BE2C (cell line): ENCODE data around the gene TGFBR3.

Source experiments
- DNase-seq: peaks from one replicate; pipeline ENCODE4 v3.0.0-alpha.2; 2020
- H3K27me3 ChIP-seq: fragments of 250-450 bp; sonication (Bioruptor Pico); 2 replicates; pipeline ENCODE4 v1.5.1; 2020; ENCODE audit warnings: mild to moderate bottlenecking
- H3K36me3 ChIP-seq: fragments of 250-450 bp; sonication (Bioruptor Pico); 2 replicates; pipeline ENCODE4 v1.5.1; 2020; ENCODE audit warnings: mild to moderate bottlenecking
- H3K4me1 ChIP-seq: fragments of 250-450 bp; sonication (Bioruptor Pico); 2 replicates; pipeline ENCODE4 v1.5.1; 2020
- H3K4me3 ChIP-seq: 2 replicates; pipeline ENCODE4 v1.5.1; 2011; ENCODE audit warnings: low read depth, low read length
- H3K9me3 ChIP-seq: fragments of 250-450 bp; sonication (Bioruptor Pico); 2 replicates; pipeline ENCODE4 v1.5.1; 2020
- CTCF ChIP-seq: IDR thresholded peaks from 2 replicates; pipeline ENCODE4 v1.5.1; 2012; ENCODE audit warnings: mild to moderate bottlenecking, low read depth, low read length

Gene TGFBR3

GRCh38 chr1:91775227-91775626, 110.7 kb downstream of the TGFBR3 start:
- Histone ChIP-seq H3K36me3 (no peaks in the 10 kb centered on the region), H3K27me3 (no peaks in the 10 kb centered on the region), H3K9me3 (no peaks in the 10 kb centered on the region), H3K4me3 (no peak overlapping the region), H3K4me1 (no peaks in the 10 kb centered on the region)
- no peak for DNase-seq
- no peak for TF ChIP-seq CTCF

- no peaks in the 10 kb centered on the region for H3K36me3 ChIP-seq
- TF ChIP-seq CTCF, result no peak
- H3K4me3 ChIP-seq, result no peak overlapping the region
- no peaks in the 10 kb centered on the region for H3K4me1 ChIP-seq
- no peaks in the 10 kb centered on the region for H3K9me3 ChIP-seq
- DNase-seq, result no peak
- H3K27me3 ChIP-seq, result no peaks in the 10 kb centered on the region
Measured at GRCh38 chr1:91774520-91775203, 111.3 kb downstream of the TGFBR3 start.

- no peak for TF ChIP-seq CTCF
- H3K4me3 ChIP-seq, result no peak overlapping the region
- no peaks in the 10 kb centered on the region for H3K36me3 ChIP-seq
Measured at GRCh38 chr1:91771717-91772116, 114.2 kb downstream of the TGFBR3 start.

GRCh38 chr1:91770667-91771268, 115.2 kb downstream of the TGFBR3 start:
- H3K4me1 ChIP-seq, result no peaks in the 10 kb centered on the region
- H3K27me3 ChIP-seq, result no peaks in the 10 kb centered on the region
- TF ChIP-seq CTCF, result no peak
- no peaks in the 10 kb centered on the region for H3K36me3 ChIP-seq
- DNase-seq, result no peak
- no peak overlapping the region for H3K4me3 ChIP-seq
- no peaks in the 10 kb centered on the region for H3K9me3 ChIP-seq

More at GRCh38 chr1:91771717-91772116, 114.2 kb downstream of the TGFBR3 start:
- no peaks in the 10 kb centered on the region for H3K4me1 ChIP-seq
- H3K9me3 ChIP-seq, result no peaks in the 10 kb centered on the region
- no peak for DNase-seq
- H3K27me3 ChIP-seq, result no peaks in the 10 kb centered on the region

GRCh38 chr1:91769742-91770141, 116.2 kb downstream of the TGFBR3 start:
- TF ChIP-seq CTCF, result no peak
- DNase-seq, result no peak
- Histone ChIP-seq H3K4me1 (no peaks in the 10 kb centered on the region), H3K4me3 (no peak overlapping the region), H3K27me3 (no peaks in the 10 kb centered on the region), H3K9me3 (no peaks in the 10 kb centered on the region), H3K36me3 (no peaks in the 10 kb centered on the region)
